GM23338 (cell line): ENCODE results near the gene GTPBP4. TPM values are rescaled to one million over a fixed set of nuclear protein-coding genes. Genes with fewer than 3 reads are reported as not detected.

Experiments
- ATAC-seq: fragments of 200-7000 bp; cut with Tn5 transposase; 3 replicates; pipeline ENCODE4 v1.9.1; 2020
- DNase-seq: peaks from one replicate; pipeline ENCODE4 v3.0.0-alpha.2; 2015; ENCODE audit warnings: low spot score
- H2AFZ ChIP-seq: fragments of 200-600 bp; sonication (generic); 2 replicates; pipeline ENCODE4 v1.8.0; 2016; ENCODE audit warnings: antibody characterized with exemption, mild to moderate bottlenecking, moderate library complexity
- H3F3A ChIP-seq: fragments of 200-600 bp; sonication (generic); replicated peaks from 2 replicates; pipeline ENCODE4 v1.8.0; 2017; ENCODE audit warnings: antibody characterized with exemption, mixed run types, low read depth
- H3K27ac ChIP-seq: fragments of 200-600 bp; sonication (generic); 2 replicates; pipeline ENCODE4 v1.6.1; 2016; ENCODE audit warnings: low read depth
- H3K27me3 ChIP-seq: fragments of 200-600 bp; sonication (generic); 2 replicates; pipeline ENCODE4 v1.8.0; 2016; ENCODE audit warnings: mild to moderate bottlenecking, mixed run types, moderate library complexity; ENCODE audit not compliant: insufficient read depth
- H3K36me3 ChIP-seq: fragments of 200-600 bp; sonication (generic); 2 replicates; pipeline ENCODE4 v1.8.0; 2016; ENCODE audit warnings: mild to moderate bottlenecking; ENCODE audit not compliant: insufficient read depth
- H3K4me1 ChIP-seq: fragments of 200-600 bp; sonication (generic); 2 replicates; pipeline ENCODE4 v1.8.0; 2016; ENCODE audit warnings: mild to moderate bottlenecking, moderate library complexity; ENCODE audit not compliant: insufficient read depth
- H3K4me2 ChIP-seq: fragments of 200-600 bp; sonication (generic); 2 replicates; pipeline ENCODE4 v1.7.1; 2017; ENCODE audit warnings: mixed run types
- H3K4me3 ChIP-seq: fragments of 200-600 bp; sonication (generic); 2 replicates; pipeline ENCODE4 v1.6.1; 2016; ENCODE audit warnings: mixed run types
- H3K79me2 ChIP-seq: fragments of 200-600 bp; sonication (generic); replicated peaks from 2 replicates; pipeline ENCODE4 v1.8.0; 2017; ENCODE audit warnings: mild to moderate bottlenecking; ENCODE audit not compliant: insufficient read depth
- H3K9me2 ChIP-seq: fragments of 200-600 bp; sonication (generic); 2 replicates; pipeline ENCODE4 v1.8.0; 2017; ENCODE audit not compliant: insufficient read depth
- H4K20me1 ChIP-seq: fragments of 200-600 bp; sonication (generic); replicated peaks from 2 replicates; pipeline ENCODE4 v1.8.0; 2017; ENCODE audit warnings: mild to moderate bottlenecking; ENCODE audit not compliant: insufficient read depth
- H3K27ac Mint-ChIP-seq: 2 replicates; pipeline ENCODE4 v1.8.0; 2020; ENCODE audit warnings: inconsistent platforms, mild to moderate bottlenecking, moderate library complexity, mixed read lengths
- H3K27me3 Mint-ChIP-seq: 3 replicates; pipeline ENCODE4 v1.8.0; 2022; ENCODE audit warnings: low read depth, mild to moderate bottlenecking, moderate library complexity, mixed read lengths, inconsistent platforms; ENCODE audit not compliant: insufficient read depth, poor library complexity
- H3K36me3 Mint-ChIP-seq: 3 replicates; pipeline ENCODE4 v1.8.0; 2021; ENCODE audit warnings: low read depth, mild to moderate bottlenecking, inconsistent platforms, moderate library complexity, mixed read lengths
- H3K4me1 Mint-ChIP-seq: 3 replicates; pipeline ENCODE4 v1.8.0; 2020; ENCODE audit warnings: mild to moderate bottlenecking, inconsistent platforms, mixed read lengths
- H3K4me3 Mint-ChIP-seq: 3 replicates; pipeline ENCODE4 v1.8.0; 2021; ENCODE audit warnings: moderate library complexity, mild to moderate bottlenecking, inconsistent platforms, mixed read lengths
- H3K9me3 Mint-ChIP-seq: 3 replicates; pipeline ENCODE4 v1.8.0; 2020; ENCODE audit warnings: moderate library complexity, mild to moderate bottlenecking, inconsistent platforms, mixed read lengths
- CREB1 ChIP-seq: fragments of 250-450 bp; sonication (Bioruptor Pico); IDR thresholded peaks from 2 replicates; pipeline ENCODE4 v1.5.0; 2020; ENCODE audit warnings: low read depth, mild to moderate bottlenecking, moderate library complexity
- CTCF ChIP-seq, 2 experiments: fragments of 200-600 bp in 1 of 2; sonication (generic) in 1 of 2; conservative IDR thresholded peaks; 2 replicates each; pipeline versions ENCODE4 v1.5.1 to v1.6.1; 2016 to 2017; ENCODE audit warnings: antibody characterized with exemption in 2 of 2, low read depth in 2 of 2, mild to moderate bottlenecking in 2 of 2, moderate library complexity in 1 of 2
- ETS1 ChIP-seq: IDR thresholded peaks from 2 replicates; pipeline ENCODE4 v1.6.1; 2016; ENCODE audit warnings: antibody characterized with exemption
- EZH2 ChIP-seq: fragments of 200-600 bp; sonication (generic); IDR thresholded peaks from one replicate; pipeline ENCODE4 v1.8.0; 2017; ENCODE audit warnings: antibody characterized with exemption, mild to moderate bottlenecking, low read depth; ENCODE audit not compliant: unreplicated experiment
- EZH2phosphoT487 ChIP-seq: fragments of 200-600 bp; sonication (generic); IDR thresholded peaks from one replicate; pipeline ENCODE4 v1.8.1; 2018; ENCODE audit warnings: antibody characterized with exemption; ENCODE audit not compliant: unreplicated experiment
- JUNB ChIP-seq: IDR thresholded peaks from one replicate; pipeline ENCODE4 v1.6.1; 2016; ENCODE audit warnings: antibody characterized with exemption; ENCODE audit not compliant: unreplicated experiment
- NANOG ChIP-seq: IDR thresholded peaks from 2 replicates; pipeline ENCODE4 v1.6.1; 2016; ENCODE audit warnings: antibody characterized with exemption, borderline replicate concordance
- POLR2AphosphoS5 ChIP-seq: IDR thresholded peaks from 2 replicates; pipeline ENCODE4 v1.6.1; 2016; ENCODE audit warnings: antibody characterized with exemption, low read depth
- STAT1 ChIP-seq: IDR thresholded peaks from one replicate; pipeline ENCODE4 v1.6.1; 2016; ENCODE audit warnings: antibody characterized with exemption; ENCODE audit not compliant: unreplicated experiment
- ZNF114 ChIP-seq: fragments of 250-450 bp; sonication (Bioruptor Pico); IDR thresholded peaks from 2 replicates; pipeline ENCODE4 v1.5.0; 2020; ENCODE audit warnings: mild to moderate bottlenecking, moderate library complexity
- ZNF331 ChIP-seq: fragments of 250-450 bp; sonication (Bioruptor Pico); IDR thresholded peaks from 2 replicates; pipeline ENCODE4 v1.5.0; 2020; ENCODE audit warnings: low read depth, mild to moderate bottlenecking, moderate library complexity
- polyA plus RNA-seq: library from polyadenylated mRNA; unstranded; fragments of >200 nt; fragmentation: Nextera tagmentation; extraction: Ambion mirVana; gene quantifications from 2 replicates; pipeline ENCODE4 v1.2.1, GENCODE V29; 2016
- total RNA-seq: library from RNA; depleted of rRNA; stranded (reverse); fragments of >200 nt; shearing (Covaris generic); gene quantifications from 2 replicates; pipeline ENCODE4 v1.2.3, GENCODE V29; 2014
- TF ChIP-seq, protein P1 (sequence below): fragments of 250-450 bp; sonication (Bioruptor Pico); IDR thresholded peaks from 2 replicates; pipeline ENCODE4 v1.5.0; 2020; ENCODE audit warnings: mild to moderate bottlenecking, moderate library complexity
- TF ChIP-seq, protein P2 (sequence below): IDR thresholded peaks from one replicate; pipeline ENCODE4 v1.6.1; 2018; ENCODE audit warnings: antibody characterized with exemption; ENCODE audit not compliant: unreplicated experiment

The GTPBP4 gene
- total and polyA plus RNA-seq, 2 experiments from 2014 or later = 56.5 to 62.6 TPM

- no peak overlapping the region for H3K27ac Mint-ChIP-seq
- H3K4me1 Mint-ChIP-seq = peaks cover 6% of the 10 kb centered on the region; the same call in 1 of the 3 replicates
- H3K4me3 ChIP-seq = no peak overlapping the region
- H3K36me3 Mint-ChIP-seq = no peaks in the 10 kb centered on the region
- H3K79me2 ChIP-seq = no peaks in the 10 kb centered on the region
- H3K4me2 ChIP-seq = no peak overlapping the region
- no peak overlapping the region for H3K4me3 Mint-ChIP-seq
- H3K9me3 Mint-ChIP-seq = no peaks in the 10 kb centered on the region
- no peaks in the 10 kb centered on the region for H3K9me2 ChIP-seq
- H3K27me3 ChIP-seq = no peaks in the 10 kb centered on the region
- H3K36me3 ChIP-seq = no peaks in the 10 kb centered on the region
- no peaks in the 10 kb centered on the region for H3F3A ChIP-seq
- DNase-seq = no peak
- no peak overlapping the region for H3K27ac ChIP-seq
- no peak for ATAC-seq
- peak overlapping the region; percentile 47; the same call in 1 of the 2 replicates for H2AFZ ChIP-seq
- H3K4me1 ChIP-seq = no peaks in the 10 kb centered on the region
- no peaks in the 10 kb centered on the region for H4K20me1 ChIP-seq
- peaks cover 3% of the 10 kb centered on the region for H3K27me3 Mint-ChIP-seq
- TF ChIP-seq ZNF331 (no peak), ZNF114 (CRISPR knock-in tag) (no peak), POLR2AphosphoS5 (no peak), NANOG (no peak), STAT1 (no peak), EZH2 (no peak), CTCF (conservative IDR thresholded peaks at IDR 0.05; ENCODE audit: low read depth in 2 of 2) (no peak), CREB1 (no peak), EZH2phosphoT487 (no peak), ETS1 (no peak), JUNB (no peak)
- TF ChIP-seq, protein P1, sequence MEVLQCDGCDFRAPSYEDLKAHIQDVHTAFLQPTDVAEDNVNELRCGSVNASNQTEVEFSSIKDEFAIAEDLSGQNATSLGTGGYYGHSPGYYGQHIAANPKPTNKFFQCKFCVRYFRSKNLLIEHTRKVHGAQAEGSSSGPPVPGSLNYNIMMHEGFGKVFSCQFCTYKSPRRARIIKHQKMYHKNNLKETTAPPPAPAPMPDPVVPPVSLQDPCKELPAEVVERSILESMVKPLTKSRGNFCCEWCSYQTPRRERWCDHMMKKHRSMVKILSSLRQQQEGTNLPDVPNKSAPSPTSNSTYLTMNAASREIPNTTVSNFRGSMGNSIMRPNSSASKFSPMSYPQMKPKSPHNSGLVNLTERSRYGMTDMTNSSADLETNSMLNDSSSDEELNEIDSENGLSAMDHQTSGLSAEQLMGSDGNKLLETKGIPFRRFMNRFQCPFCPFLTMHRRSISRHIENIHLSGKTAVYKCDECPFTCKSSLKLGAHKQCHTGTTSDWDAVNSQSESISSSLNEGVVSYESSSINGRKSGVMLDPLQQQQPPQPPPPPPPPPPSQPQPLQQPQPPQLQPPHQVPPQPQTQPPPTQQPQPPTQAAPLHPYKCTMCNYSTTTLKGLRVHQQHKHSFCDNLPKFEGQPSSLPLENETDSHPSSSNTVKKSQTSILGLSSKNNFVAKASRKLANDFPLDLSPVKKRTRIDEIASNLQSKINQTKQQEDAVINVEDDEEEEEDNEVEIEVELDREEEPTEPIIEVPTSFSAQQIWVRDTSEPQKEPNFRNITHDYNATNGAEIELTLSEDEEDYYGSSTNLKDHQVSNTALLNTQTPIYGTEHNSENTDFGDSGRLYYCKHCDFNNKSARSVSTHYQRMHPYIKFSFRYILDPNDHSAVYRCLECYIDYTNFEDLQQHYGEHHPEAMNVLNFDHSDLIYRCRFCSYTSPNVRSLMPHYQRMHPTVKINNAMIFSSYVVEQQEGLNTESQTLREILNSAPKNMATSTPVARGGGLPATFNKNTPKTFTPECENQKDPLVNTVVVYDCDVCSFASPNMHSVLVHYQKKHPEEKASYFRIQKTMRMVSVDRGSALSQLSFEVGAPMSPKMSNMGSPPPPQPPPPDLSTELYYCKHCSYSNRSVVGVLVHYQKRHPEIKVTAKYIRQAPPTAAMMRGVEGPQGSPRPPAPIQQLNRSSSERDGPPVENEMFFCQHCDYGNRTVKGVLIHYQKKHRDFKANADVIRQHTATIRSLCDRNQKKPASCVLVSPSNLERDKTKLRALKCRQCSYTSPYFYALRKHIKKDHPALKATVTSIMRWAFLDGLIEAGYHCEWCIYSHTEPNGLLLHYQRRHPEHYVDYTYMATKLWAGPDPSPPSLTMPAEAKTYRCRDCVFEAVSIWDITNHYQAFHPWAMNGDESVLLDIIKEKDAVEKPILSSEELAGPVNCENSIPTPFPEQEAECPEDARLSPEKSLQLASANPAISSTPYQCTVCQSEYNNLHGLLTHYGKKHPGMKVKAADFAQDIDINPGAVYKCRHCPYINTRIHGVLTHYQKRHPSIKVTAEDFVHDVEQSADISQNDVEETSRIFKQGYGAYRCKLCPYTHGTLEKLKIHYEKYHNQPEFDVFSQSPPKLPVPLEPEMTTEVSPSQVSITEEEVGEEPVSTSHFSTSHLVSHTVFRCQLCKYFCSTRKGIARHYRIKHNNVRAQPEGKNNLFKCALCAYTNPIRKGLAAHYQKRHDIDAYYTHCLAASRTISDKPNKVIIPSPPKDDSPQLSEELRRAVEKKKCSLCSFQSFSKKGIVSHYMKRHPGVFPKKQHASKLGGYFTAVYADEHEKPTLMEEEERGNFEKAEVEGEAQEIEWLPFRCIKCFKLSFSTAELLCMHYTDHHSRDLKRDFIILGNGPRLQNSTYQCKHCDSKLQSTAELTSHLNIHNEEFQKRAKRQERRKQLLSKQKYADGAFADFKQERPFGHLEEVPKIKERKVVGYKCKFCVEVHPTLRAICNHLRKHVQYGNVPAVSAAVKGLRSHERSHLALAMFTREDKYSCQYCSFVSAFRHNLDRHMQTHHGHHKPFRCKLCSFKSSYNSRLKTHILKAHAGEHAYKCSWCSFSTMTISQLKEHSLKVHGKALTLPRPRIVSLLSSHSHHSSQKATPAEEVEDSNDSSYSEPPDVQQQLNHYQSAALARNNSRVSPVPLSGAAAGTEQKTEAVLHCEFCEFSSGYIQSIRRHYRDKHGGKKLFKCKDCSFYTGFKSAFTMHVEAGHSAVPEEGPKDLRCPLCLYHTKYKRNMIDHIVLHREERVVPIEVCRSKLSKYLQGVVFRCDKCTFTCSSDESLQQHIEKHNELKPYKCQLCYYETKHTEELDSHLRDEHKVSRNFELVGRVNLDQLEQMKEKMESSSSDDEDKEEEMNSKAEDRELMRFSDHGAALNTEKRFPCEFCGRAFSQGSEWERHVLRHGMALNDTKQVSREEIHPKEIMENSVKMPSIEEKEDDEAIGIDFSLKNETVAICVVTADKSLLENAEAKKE (CRISPR knock-in tag) = no peak
- TF ChIP-seq, protein P2, sequence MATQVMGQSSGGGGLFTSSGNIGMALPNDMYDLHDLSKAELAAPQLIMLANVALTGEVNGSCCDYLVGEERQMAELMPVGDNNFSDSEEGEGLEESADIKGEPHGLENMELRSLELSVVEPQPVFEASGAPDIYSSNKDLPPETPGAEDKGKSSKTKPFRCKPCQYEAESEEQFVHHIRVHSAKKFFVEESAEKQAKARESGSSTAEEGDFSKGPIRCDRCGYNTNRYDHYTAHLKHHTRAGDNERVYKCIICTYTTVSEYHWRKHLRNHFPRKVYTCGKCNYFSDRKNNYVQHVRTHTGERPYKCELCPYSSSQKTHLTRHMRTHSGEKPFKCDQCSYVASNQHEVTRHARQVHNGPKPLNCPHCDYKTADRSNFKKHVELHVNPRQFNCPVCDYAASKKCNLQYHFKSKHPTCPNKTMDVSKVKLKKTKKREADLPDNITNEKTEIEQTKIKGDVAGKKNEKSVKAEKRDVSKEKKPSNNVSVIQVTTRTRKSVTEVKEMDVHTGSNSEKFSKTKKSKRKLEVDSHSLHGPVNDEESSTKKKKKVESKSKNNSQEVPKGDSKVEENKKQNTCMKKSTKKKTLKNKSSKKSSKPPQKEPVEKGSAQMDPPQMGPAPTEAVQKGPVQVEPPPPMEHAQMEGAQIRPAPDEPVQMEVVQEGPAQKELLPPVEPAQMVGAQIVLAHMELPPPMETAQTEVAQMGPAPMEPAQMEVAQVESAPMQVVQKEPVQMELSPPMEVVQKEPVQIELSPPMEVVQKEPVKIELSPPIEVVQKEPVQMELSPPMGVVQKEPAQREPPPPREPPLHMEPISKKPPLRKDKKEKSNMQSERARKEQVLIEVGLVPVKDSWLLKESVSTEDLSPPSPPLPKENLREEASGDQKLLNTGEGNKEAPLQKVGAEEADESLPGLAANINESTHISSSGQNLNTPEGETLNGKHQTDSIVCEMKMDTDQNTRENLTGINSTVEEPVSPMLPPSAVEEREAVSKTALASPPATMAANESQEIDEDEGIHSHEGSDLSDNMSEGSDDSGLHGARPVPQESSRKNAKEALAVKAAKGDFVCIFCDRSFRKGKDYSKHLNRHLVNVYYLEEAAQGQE = no peak
Observed at GRCh38 chr10:947051-947450, 41.2 kb upstream of the GTPBP4 start.
